ENCODE results near the gene ANGPTL1. TPM values are rescaled to one million over a fixed set of nuclear protein-coding genes. Genes with fewer than 3 reads are reported as not detected.

Gene ANGPTL1
- total and polyA plus RNA-seq, 2 of the 13 experiments (the other 11 are each of a cell fraction or from before 2014, with no cell fraction given), result 2.9 to 9.3 TPM

DNA sequence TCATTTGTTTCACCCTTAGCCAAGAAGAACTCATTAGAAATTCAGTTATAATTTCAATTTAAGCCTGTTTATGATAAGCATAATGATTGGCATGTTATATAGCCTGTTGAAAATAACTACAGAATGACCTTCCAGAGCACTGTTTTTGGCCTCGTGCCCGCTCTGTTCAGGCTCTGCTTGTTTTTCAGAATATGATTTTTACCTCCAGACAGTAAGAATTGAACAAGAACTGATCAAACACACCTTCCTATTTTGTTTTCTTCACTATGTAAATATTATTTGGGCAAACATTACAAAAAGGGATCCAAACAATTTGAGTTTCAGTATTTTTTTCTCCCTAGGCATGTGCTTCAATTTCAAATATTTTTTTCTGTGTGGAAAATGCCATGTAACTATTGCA lies 48.1 kb upstream of the ANGPTL1 start (continued):
- TF ChIP-seq ERF (CRISPR knock-in tag; IDR thresholded peaks at IDR 0.05), result 0 out of 2 replicates have a peak, but pooled peaks have one; percentile 5

DNA sequence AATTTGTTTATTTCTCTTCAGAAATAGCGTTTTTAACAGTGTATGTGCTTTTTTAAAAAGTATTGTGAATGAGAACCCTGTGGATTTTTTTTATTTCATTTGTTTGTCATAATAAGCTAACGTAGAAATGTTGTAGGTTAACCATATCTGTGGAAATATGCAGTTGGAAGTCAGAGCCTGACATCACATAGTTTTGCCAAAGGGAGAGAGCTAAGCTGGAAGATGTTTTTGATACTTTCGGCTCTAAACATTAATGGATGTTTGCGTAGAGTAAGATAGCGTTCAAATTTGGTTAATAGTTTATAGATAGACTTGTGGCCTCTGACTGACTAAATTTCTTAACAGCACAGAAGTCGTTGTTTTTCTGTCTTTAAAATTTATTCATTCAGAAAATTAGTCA lies 47.4 kb upstream of the ANGPTL1 start:
- Histone ChIP-seq H2AFZ (ENCODE audit: low read length) (no peak overlapping the region), H3K27me3 (ENCODE audit: control insufficient read depth in 1 of 2, insufficient read depth in 2 of 2, low read length in 2 of 2) (no peaks in the 10 kb centered on the region), H3K4me1 (ENCODE audit: insufficient read depth, low read length) (peaks cover 87% of the 10 kb centered on the region), H3K4me3 (replicated peaks in 1 of 3; ENCODE audit: insufficient read depth in 1 of 3, low read depth in 2 of 3, low read length in 3 of 3) (no peak overlapping the region; a peak in 1 of 6 replicates), H3K79me2 (ENCODE audit: insufficient read depth, low read length) (no peaks in the 10 kb centered on the region), H3K9ac (ENCODE audit: insufficient read depth, low read depth, low read length) (no peak overlapping the region; the same call in 1 of the 2 replicates), H3K27ac (ENCODE audit: extremely low read length, insufficient read depth, low read length) (peak overlapping the region; percentile 65), H3K4me2 (ENCODE audit: low read depth, low read length) (peak overlapping the region; percentile 54), H4K20me1 (ENCODE audit: insufficient read depth, low read length) (no peaks in the 10 kb centered on the region), H3K36me3 (replicated peaks in 1 of 2; ENCODE audit: control insufficient read depth in 1 of 2, insufficient read depth in 2 of 2, low read length in 2 of 2) (no peaks in the 10 kb centered on the region; a peak in 1 of 5 replicates), H3K9me3 (ENCODE audit: low read length) (no peaks in the 10 kb centered on the region)
- no peak for TF ChIP-seq PCBP1 (IDR thresholded peaks at IDR 0.05; ENCODE audit: borderline replicate concordance, low read depth, low read length)
- TF ChIP-seq, protein P1, sequence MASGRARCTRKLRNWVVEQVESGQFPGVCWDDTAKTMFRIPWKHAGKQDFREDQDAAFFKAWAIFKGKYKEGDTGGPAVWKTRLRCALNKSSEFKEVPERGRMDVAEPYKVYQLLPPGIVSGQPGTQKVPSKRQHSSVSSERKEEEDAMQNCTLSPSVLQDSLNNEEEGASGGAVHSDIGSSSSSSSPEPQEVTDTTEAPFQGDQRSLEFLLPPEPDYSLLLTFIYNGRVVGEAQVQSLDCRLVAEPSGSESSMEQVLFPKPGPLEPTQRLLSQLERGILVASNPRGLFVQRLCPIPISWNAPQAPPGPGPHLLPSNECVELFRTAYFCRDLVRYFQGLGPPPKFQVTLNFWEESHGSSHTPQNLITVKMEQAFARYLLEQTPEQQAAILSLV (CRISPR knock-in tag; IDR thresholded peaks at IDR 0.05; ENCODE audit: borderline replicate concordance), result no peak
- no peak for TF ChIP-seq ZNF782 (CRISPR knock-in tag; IDR thresholded peaks at IDR 0.05; ENCODE audit: borderline replicate concordance)
- TF ChIP-seq, protein P2, sequence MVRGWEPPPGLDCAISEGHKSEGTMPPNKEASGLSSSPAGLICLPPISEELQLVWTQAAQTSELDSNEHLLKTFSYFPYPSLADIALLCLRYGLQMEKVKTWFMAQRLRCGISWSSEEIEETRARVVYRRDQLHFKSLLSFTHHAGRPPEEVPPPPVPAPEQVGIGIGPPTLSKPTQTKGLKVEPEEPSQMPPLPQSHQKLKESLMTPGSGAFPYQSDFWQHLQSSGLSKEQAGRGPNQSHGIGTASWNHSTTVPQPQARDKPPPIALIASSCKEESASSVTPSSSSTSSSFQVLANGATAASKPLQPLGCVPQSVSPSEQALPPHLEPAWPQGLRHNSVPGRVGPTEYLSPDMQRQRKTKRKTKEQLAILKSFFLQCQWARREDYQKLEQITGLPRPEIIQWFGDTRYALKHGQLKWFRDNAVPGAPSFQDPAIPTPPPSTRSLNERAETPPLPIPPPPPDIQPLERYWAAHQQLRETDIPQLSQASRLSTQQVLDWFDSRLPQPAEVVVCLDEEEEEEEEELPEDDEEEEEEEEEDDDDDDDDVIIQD (CRISPR knock-in tag; IDR thresholded peaks at IDR 0.05; ENCODE audit: low read depth), result no peak
- DNase-seq (ENCODE audit: low spot score) (no peak), FAIRE-seq (peak; percentile 37), ATAC-seq (no peak)
- no TSS peak for BruUV-seq (replicated peaks)
- intact Hi-C loops (cut with micrococcal nuclease; ENCODE audit: unreplicated experiment) (no loop called here), in situ Hi-C loops (cut with HindIII; ENCODE audit: extremely low pct_ligation_motif_present, low pct_unique_long_range_greater_than_20kb) (no loop called here)
- 68% methylated on average over 6 of the region's 6 CpGs for WGBS (ENCODE audit: low lambda C conversion rate)
- CTCF ChIA-PET (ENCODE audit: low intra/inter-chr PET ratio, low total read pairs), result no interaction called here
- POLR2A ChIA-PET, result no interaction called here
